ENCODE data around the gene GRB7.
"Not testable (repeated sequence)": the region's sequence is repeated elsewhere in the genome, so short reads cannot be mapped to it uniquely, and the experiment has no call there.

DNA sequence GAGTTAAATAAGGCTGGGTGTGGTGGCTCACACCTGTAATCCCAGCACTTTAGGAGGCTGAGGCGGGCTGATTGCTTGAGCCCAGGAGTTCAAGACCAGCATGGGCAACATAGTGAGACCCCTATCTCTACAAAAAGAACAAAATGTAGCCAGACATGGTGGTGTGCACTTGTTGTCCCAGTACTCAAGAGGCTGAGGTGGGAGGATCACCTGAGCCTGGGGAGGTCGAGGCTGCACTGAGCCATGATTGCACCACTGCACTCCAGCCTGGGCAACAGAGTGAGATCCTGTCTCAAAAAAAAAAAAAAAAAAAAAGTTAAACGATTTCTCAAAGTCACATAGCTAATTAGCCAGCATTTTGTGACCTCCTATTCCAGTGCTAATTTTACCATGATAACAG is 26.4 kb downstream of the GRB7 start:
- TF ChIP-seq, protein P1, sequence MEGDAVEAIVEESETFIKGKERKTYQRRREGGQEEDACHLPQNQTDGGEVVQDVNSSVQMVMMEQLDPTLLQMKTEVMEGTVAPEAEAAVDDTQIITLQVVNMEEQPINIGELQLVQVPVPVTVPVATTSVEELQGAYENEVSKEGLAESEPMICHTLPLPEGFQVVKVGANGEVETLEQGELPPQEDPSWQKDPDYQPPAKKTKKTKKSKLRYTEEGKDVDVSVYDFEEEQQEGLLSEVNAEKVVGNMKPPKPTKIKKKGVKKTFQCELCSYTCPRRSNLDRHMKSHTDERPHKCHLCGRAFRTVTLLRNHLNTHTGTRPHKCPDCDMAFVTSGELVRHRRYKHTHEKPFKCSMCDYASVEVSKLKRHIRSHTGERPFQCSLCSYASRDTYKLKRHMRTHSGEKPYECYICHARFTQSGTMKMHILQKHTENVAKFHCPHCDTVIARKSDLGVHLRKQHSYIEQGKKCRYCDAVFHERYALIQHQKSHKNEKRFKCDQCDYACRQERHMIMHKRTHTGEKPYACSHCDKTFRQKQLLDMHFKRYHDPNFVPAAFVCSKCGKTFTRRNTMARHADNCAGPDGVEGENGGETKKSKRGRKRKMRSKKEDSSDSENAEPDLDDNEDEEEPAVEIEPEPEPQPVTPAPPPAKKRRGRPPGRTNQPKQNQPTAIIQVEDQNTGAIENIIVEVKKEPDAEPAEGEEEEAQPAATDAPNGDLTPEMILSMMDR (optimal IDR thresholded peaks at IDR 0.05 in 1 of 3, IDR thresholded peaks at IDR 0.05 in 1 of 3, conservative IDR thresholded peaks at IDR 0.05 in 1 of 3; ENCODE audit: extremely low read depth in 1 of 3, insufficient read depth in 2 of 3, low read length in 3 of 3): not testable (repeated sequence)
- not testable (repeated sequence) for TF ChIP-seq EZH2 (IDR thresholded peaks at IDR 0.05; ENCODE audit: low read length)
